ENCODE results near the gene NOL4L. TPM values are rescaled to one million over a fixed set of nuclear protein-coding genes. Genes with fewer than 3 reads are reported as not detected.

Gene NOL4L
- total RNA-seq, 1 experiment from 2014 or later = 31.7 TPM

- Histone ChIP-seq H3K27ac (ENCODE audit: insufficient read length, low read depth, low read length) (no peak overlapping the region), H2AFZ (ENCODE audit: low read length) (no peak overlapping the region), H2BK120ac (ENCODE audit: low read depth, low read length, poor library complexity, severe bottlenecking) (no peak overlapping the region), H4K91ac (ENCODE audit: insufficient read length, low read depth, low read length) (no peak overlapping the region), H2BK15ac (ENCODE audit: low read depth, low read length) (no peak overlapping the region), H3K56ac (ENCODE audit: insufficient read length, low read depth, low read length) (no peak overlapping the region), H3K14ac (ENCODE audit: insufficient read depth, low read length) (no peak overlapping the region), H2BK12ac (ENCODE audit: insufficient read length, low read depth, low read length) (no peak overlapping the region), H3K9ac (ENCODE audit: extremely low read depth, insufficient read length, low read length) (no peak overlapping the region), H2BK20ac (ENCODE audit: low read depth, low read length, poor library complexity, severe bottlenecking) (no peak overlapping the region), H4K5ac (ENCODE audit: insufficient read length, low read depth, low read length) (no peak overlapping the region), H3K4me1 (ENCODE audit: insufficient read depth, low read length) (no peaks in the 10 kb centered on the region), H3K4ac (ENCODE audit: low read depth, low read length) (no peak overlapping the region), H2BK5ac (ENCODE audit: insufficient read length, low read length) (no peak overlapping the region), H3K23me2 (ENCODE audit: insufficient read length, low read depth, low read length, poor library complexity, severe bottlenecking) (no peaks in the 10 kb centered on the region), H3K79me2 (ENCODE audit: insufficient read depth, low read length) (no peaks in the 10 kb centered on the region), H4K8ac (replicated peaks; ENCODE audit: insufficient read length, low read depth, low read length) (no peak overlapping the region), H3K18ac (ENCODE audit: insufficient read length, low read depth, low read length) (no peak overlapping the region), H3K4me2 (ENCODE audit: insufficient read depth, insufficient read length, low read length) (no peak overlapping the region), H3K27me3 (ENCODE audit: insufficient read depth, low read length) (no peaks in the 10 kb centered on the region), H3K23ac (ENCODE audit: insufficient read length, low read depth, low read length) (no peak overlapping the region), H3K79me1 (ENCODE audit: insufficient read depth, low read depth, low read length, poor library complexity, severe bottlenecking) (no peaks in the 10 kb centered on the region), H3T11ph (ENCODE audit: low read length) (no peak overlapping the region), H2AK5ac (ENCODE audit: insufficient read length, low read length) (no peak overlapping the region), H4K20me1 (ENCODE audit: control insufficient read depth, insufficient read depth, insufficient read length) (no peaks in the 10 kb centered on the region), H3K9me3 (ENCODE audit: control insufficient read depth, low read depth, low read length) (no peaks in the 10 kb centered on the region)
- H3K4me1 Mint-ChIP-seq = peaks cover 0 to 3% of the 10 kb centered on the region in 2 experiments; a peak in 1 of 4 replicates
- peaks cover 10 to 50% (median 34%) of the 10 kb centered on the region in 3 experiments; a peak in 5 of 7 replicates for H3K36me3 Mint-ChIP-seq (ENCODE audit: insufficient read depth in 1 of 3, low read depth in 3 of 3)
- no peaks in the 10 kb centered on the region for H3K27me3 Mint-ChIP-seq (ENCODE audit: low read depth)
- H3K4me3 Mint-ChIP-seq = no peak overlapping the region
- no peak for DNase-seq
- no peaks in the 10 kb centered on the region for H3K9me3 Mint-ChIP-seq
- TF ChIP-seq CTCF (conservative IDR thresholded peaks at IDR 0.05) = no peak
- no peak overlapping the region for H3K27ac Mint-ChIP-seq
- no CpG with 5 or more reads among the region's 19 CpGs for WGBS (ENCODE audit: extremely low coverage, insufficient read length, low lambda C conversion rate)
Measured at GRCh38 chr20:32434434-32434833, 150.7 kb downstream of the NOL4L start.
